ENCODE measurements around the gene JPH3.

JPH3 gene

DNA sequence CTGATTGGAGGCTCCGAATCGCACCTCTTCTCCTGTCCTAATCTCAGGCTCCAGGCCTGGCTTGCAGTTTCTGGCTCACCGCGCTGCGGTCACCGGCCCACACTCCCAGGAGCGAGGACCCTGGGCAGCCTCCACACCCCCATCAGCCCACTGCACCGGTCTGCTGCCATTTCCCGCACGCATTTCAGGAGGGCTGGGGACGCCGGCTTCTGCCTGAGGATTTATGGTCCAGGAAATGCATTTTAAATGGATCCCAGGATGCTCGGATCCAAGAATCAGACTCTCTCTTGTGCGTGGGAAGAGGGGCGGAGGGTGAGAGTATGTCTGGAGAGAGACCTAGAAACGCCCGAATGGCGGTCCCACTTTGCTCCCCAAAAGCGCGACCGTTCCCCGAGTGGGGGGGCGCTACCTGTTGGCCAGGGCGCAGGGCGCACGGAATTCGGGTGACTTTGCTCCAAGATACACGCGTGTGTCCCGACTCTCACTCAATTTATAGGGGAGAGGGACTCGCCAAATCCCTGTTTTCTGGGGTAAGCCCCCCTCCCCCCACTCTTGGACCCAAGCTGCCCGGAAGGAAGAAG, 817 bp upstream of the JPH3 start:
- no peak for DNase-seq (ENCODE audit: low read depth)

DNA sequence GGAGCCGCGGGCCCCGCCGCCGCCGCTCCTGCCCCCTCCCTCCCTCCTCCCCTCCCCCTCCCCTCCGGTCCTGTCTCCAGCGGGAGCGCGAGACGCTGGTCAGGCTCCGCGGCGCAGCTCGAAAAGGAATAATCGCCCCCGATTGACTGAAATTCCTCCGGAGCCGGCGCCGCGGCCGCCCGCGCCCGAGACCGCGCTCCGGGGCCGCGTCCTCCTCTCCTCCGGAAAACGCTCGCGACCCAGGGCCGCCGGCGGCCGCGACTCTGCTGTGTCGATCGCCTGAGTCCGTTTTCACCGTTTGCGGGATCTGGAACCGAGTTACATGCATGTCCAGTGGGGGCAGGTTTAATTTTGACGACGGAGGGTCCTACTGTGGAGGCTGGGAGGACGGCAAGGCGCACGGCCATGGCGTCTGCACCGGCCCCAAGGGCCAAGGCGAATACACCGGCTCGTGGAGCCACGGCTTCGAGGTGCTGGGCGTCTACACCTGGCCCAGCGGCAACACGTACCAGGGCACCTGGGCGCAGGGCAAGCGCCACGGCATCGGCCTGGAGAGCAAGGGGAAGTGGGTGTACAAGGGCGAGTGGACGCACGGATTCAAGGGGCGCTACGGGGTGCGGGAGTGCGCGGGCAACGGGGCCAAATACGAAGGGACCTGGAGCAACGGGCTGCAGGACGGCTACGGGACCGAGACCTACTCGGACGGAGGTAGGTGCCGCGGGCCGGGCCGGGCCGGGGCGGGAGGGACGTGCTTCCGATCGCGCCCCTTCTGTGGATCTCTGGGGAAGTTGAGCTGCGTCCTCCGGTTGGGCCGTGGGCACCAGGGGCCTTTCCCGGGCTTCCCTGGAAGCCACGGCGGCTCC, 744 bp downstream of the JPH3 start:
- DNase-seq (ENCODE audit: low read depth): no peak

DNA sequence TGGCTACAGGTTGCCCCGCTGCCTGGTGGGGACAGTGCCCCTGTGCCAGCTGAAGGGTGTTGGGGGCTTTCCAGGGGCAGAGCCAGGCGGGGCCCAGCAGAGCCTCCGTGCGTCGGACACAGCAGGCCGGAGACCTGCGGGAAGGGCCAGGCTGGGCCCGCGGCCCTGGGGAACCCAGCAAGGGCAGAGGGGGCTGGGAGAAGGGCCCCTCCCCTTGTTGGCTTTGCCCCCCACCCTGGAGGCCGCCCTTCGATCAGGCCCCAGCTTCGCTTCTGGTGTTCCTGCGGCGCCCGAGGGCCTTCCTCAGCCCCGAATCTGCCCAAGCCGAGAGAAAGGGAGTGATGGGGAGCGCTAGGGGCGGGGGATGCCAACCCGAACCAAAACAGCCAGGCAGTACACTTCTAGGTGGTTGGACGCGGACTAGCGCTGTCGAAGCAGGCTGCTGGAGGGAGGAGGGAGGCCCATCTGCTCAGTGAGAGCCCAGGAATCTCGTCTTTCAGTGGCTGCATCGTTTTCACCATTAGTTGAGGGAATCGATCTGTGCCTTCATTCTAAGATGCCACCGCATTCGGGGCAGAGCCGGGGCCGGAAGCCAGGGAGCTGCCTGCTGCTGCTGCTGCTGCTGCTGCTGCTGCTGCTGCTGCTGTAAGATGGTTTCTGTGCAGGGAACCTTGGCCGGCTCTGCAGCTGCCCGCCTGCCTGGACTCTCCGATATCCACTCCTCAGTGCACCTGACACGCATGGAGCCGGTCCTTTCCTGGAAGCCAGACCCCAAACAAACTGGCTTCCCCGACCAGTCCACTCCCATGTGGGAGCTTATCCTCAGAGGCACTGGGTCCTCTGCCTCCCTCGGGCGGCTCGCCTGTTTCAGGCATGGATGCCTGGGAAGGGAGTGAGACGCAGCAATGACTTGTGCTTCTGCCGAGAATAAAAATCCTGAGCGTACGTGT, 1.7 kb downstream of the JPH3 start:
- no peak for DNase-seq (ENCODE audit: low read depth)

DNA sequence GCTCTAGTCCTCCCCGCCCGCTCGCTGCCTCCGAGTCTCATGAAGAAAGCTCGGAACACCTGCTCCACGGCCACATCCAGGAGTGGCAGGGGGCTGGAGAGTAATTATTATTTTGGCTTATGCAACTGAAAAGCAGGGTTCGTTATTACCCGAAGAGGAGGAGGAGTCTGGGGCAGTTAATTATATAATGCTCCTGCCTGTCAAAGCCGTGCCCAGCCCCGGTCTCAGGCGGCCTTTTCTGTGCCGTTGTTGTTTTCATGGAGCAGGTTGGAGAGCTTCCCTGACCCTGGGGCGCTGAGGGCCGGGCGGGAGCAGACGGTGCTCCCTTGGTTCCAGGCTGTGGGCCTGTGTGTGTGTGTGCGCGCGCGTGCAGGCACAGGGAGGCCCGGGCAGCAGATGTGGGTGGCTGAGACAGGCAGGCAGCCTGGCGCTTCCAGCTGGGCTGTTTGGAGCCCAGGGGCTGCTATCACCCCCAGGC, 2.4 kb downstream of the JPH3 start:
- no peak for DNase-seq (ENCODE audit: low read depth)

DNA sequence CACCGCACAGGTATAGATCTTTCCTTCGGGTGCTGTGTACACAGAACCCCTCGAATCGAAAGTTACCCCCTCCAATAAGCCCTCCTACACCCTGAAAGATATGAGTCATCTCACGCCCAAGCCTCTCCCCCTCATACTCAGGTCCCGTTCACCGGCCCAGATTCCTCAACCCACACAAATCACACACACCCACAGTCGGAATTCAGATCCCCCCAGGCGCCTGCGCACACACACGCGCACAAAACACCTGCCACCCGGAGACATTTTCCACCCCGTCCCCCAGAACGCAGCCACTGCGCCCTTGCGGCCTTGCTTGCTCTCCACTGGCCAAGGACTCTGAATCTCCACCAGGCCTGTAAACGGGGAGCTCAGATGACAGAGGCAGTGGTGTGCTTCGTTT, 4.9 kb downstream of the JPH3 start:
- no peak for DNase-seq (ENCODE audit: low read depth)

DNA sequence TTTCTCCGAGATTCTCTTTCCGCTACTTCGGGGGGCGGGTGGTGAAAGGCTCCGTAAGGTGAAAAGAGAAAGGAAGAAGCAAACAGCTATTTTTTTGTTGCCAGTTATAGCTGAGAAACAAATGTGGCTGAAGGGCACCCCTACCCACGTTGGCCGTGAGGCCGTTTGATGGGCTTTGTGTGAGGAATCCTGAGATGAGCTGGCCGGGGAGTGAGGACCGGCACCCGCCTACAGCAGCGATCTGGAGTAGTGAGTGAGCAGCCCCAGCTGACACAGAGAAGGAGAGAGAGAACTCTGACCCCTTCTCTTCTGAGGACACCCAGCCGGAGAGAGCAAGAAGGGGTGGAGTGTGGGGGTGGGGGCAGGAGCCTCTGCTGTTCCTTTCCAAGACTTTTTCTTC, 5.6 kb downstream of the JPH3 start:
- no peak for DNase-seq (ENCODE audit: low read depth)

DNA sequence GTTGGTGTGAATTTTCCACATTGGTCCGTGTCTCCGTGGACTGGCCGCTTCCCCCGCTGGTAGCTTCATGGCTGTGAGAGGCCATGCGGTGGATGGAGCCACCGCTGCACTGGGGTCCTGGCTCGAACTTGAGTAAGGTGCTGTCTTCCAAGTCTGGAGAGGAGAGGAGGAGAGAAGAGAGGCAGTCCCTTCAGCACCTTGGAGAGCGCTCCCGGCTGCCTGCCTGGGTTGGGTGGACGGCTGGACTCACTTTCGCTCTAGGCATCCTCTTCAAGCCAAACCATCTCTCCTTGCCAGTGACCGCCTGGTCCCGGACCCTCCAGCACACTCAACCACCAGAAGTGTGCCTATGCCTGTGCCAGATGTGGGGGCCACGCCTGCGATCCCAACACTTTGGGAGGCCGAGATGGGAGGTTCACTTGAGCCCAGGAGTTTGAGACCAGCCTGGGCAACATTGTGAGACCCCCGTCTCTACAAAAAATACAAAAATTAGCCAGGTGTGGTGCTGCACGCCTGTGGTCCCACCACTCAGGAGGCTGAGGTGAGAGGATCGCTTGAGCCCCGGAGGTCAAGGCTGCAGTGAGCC, 6.2 kb downstream of the JPH3 start:
- DNase-seq (ENCODE audit: low read depth): no peak

DNA sequence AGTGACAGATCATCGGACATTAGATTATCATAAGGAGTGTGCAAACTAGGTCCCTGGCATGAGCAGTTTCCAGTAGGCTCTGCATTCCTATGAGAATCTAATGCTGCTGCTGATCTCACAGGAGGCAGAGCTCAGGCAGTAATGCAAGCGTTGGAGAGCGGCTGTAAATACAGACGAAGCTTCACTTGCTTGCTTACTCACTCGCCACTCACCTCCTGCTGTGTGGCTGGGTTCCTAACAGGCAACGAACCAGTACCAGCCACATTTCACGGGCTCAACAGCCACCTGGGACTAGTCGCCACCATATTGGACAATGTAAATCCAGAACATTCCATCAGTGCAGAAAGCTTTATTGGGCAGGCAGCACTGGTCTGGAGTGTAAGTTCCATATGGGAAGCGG, 7.7 kb downstream of the JPH3 start:
- DNase-seq (ENCODE audit: low read depth): no peak

DNA sequence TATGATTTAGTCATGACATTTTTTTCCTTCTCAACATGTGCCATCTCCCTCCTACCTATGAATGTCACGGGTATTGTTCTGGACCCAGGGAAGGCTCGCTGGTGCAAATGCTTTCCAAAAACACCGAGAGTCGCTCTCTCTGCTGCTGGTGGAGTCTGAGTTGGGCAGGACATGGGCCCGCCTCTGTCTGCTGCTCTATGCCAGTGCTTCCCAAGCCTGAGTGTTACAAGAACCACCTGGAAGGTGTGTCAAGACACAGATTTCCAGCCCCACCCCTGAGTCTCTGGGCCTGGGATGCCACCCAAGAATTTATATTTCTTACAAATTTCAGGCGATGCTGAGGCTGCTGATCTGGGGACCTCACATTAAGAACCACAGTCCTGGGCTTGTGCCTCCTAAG, 9.1 kb downstream of the JPH3 start:
- DNase-seq (ENCODE audit: low read depth): no peak

DNA sequence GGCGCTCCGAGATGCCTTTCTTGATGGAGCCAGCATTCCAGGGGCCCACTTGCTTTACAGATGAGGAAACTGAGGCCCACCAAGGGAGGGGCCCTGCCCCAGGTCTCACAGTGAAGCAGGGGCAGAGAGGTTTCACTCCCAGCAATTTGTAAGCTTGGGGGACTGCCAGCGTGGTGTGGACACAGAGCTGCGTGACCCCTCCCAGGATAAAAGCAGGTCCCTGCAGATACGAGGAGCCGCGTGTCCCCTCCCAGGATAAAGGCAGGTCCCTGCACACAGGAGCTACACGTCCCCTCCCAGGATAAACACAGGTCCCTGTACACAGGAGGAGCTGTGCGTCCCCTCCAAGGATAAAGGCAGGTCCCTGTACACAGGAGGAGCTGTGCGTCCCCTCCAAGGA, 11.7 kb downstream of the JPH3 start:
- DNase-seq (ENCODE audit: low read depth): no peak

DNA sequence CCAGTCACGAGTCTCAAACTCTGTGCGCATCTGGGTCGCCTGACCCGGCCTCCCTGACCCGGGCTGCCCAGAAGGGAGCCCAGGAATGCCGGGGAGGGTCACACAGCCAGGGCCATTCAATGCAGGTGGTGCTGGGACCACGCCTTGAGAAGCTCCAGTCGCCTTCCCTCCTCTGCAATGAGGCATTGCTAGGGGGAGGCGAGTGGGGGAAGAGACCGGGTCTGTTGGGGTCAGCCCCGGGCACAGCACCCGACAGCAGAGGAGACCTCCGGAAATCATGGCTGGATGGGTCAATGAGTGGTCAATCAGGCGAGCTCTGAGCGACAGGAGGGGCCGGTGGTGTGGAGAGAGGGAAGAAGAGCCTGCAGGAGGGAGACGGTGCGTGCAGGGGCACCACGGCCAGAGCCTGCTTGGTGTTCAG, 13.3 kb downstream of the JPH3 start:
- DNase-seq (ENCODE audit: low read depth): no peak

DNA sequence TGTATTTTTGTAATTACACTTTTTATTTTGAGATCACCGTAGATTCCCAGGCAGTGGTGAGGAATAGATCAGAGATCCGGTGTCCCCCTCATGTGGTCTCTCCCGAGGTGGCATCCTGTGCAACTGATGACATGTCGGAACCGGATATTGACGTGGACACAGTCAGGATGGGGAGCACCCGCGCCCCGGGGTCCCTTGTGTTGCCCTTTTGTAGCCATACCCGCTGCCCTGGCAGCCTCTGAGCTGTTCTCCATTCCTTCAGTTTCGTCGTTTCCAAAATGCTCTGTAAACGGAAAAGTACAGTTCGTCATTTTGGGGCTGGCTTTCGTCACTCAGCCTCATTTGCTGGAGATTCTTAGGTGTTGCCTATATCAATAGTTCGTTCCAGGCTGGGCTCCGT, 14.2 kb downstream of the JPH3 start:
- no peak for DNase-seq (ENCODE audit: low read depth)

DNA sequence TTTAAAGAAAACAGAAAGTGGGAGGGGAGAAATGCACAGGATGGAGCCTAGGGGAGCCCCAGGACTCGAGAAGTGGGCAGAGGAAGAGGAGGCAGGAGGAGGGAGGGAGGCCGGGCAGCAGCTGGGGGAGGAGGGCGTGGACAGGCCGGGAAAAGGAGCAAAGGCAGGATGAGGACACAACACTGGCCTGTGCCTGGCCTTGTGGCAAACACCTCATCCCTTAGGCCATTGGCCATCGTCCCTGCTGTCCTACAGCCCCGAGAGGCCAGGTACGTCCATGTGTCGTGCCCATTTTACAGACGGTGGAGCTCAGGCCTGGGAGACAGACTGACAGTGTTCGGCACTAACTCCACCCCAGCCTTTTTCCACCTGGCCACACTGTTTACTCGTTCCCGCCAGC, 15.9 kb downstream of the JPH3 start:
- DNase-seq (ENCODE audit: low read depth): no peak

DNA sequence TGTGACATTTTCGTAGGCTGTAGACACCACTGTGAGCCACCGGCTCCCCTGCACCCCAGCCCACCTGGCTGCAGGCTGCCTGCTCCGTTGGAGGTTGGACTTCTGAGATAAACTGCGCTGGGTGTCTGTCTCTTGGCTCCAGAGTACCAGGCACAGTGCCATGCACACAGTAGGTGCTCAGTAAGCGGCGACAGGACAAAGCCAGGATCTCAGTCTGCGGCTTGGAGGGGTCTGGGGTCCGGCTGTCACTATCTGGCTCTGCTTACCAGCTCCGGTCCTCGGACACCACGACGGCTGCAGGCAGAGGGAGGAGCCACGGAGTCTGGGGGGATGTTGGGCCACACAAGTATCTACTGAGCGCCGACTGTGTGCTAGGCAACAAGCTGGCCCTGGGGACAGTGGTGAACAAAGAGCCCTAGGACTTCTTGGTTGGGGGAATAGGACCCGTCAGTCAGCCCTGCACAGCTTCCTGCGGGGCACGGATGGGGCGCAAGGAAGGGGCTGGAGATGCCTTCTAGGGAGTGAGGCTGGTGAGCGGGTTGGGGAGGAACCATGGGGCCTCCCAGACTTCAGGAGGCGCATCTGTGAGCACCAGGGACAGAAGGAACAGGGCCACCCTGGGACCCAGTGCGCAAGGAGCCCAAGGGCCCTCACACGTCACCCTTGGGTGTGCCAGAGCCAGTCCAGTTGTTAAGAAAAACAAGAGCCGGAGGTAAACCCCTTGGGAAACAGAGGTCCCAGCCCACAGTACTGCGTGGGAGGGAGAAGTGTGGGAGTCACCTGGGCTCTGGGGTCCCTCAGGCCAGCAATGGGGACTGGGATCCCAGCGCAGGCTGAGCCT, 17.3 kb downstream of the JPH3 start:
- no peak for DNase-seq (ENCODE audit: low read depth)

DNA sequence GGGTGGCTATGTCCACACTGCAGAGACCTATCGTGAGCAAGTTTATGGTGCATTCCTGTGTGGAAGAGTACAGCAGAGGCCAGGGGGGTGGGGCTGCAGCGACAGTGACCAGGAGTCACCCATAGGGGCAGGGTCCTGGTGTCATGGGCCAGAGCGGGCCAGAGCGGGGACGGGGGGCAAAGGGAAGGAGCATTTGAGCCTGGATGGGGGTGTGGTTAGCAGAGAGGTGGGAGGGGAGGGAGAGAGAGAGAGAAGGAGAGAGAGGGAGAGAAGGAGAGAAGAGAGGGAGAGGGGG, 17.8 kb downstream of the JPH3 start:
- no peak for DNase-seq (ENCODE audit: low read depth)

DNA sequence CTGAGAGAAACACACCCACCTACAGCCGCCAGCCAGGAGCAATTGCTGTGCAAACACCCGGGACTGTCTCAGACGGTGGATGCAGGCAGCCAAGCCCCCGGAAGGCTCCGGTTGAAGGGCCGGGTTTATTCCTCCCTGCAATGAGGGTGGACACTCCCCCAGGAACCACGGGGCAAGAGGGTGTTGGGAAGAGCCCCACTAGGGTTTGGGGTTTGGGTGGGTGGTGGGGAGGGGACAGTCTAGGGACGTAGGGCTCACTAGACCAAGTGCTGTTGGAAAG, 19.2 kb downstream of the JPH3 start:
- no peak for DNase-seq (ENCODE audit: low read depth)

DNA sequence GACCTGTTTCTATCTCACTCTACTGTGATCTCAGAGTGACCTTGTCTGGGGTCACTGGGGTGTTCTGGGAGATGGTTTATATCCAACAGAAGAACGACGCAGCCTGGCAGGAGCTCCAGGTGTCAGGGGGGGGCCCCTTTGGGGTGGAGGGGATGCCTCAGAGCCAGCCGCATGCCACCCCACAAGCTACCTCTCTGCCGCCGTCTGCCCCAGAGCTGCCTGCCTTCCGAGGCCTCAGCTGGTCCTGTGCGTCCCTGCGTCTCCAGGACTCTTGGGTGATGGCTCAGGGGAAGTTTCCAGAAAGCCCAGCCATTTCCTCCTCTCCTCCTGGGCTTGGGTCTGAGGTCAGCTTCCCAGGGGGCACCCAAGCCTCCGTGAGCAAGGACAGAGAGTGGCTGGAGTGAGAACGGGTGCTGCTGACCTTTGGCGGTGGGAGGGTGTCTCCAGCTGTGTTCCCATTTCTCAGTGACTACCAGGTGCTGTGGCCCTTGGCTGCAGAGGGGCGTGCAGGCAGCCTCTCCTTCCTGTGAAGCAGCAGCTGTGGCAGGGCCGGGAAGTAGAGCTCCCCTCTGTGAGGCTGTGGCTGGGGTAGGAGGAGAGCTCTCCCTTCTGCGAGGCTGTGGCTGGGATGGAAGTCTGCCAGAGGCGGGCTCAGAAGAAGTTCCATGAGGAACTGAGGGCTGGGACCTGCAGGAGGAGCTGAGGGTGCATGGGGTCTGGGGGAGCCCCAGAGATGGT, 19.8 kb downstream of the JPH3 start:
- no peak for DNase-seq (ENCODE audit: low read depth)

DNA sequence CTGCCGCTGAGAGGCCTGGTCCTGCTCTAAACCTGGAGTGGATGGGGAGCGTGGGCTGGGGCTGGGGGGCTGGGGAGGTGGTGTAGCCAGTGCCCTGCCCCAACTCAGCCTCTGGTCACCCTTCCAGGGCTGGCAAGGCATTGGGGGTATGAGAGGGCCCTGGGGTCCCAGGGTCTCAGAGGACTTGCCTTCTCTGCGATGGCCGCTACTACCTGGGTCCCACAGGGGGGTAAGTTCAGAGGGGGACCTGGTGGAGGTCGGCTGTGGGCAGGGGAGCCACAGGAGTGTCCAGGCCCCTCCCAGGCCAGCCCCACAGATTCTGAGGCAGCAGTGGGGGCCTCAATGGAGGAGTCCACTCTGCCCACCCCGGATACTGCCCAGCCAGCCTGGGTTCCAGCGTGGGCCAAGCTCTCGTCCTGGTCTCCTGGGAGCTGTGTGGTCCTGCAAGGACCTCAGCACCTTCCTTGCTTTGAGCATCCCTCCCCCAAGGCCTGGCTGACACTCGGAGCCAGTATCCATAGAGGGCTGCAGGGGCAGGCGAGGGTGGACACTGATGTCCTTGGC, 20.5 kb downstream of the JPH3 start:
- DNase-seq (ENCODE audit: low read depth): no peak

DNA sequence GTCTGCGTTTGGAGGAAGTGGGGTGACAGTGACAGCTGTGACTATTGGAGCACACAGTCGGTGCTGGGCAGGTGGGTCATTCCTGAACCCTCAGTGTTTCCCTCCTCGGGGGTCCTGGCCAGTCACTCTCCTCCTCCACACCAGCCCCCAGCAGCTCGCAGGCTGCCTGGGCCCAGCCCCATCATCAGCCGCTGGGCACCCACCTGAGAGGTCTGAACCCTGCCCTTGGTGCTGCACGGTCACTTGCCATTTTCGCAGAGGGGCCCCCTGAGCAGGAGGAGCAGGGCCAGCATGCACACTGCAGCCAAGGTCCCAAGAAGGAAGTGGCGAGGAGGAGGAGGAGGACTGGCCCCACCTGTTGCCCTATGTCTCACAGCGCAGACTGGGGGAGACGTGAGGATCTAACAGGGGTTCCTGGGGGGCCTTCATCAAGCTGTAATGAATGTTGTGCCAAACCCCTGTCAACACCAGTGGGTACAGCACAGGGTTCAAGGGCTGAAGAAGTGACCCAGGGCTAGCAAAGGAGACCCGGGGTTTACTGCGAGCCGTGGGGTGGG, 23.0 kb downstream of the JPH3 start:
- DNase-seq (ENCODE audit: low read depth): no peak

DNA sequence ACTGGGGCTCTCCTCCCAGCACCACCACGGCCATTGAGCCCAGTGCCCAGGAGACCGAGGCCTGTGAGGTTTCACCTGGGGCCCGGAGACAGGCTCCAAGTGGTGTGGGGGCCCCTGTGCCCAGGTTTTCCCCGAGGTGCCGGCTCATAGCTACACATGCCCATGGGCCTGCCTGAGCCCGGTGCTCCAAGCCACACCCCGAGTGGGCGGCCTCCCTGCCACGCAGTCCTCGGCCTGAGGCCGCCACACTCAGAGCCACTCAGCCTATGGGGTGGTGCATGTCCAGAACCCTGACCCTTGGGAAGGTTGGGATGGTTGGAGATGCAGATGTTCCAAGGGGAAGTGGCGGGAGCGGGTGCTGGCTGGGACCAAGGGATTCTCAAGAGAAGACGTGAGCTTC, 24.1 kb downstream of the JPH3 start:
- DNase-seq (ENCODE audit: low read depth): no peak
